Loucy (cell line): ENCODE measurements around the gene CPPED1.

Experiments used
- H2AFZ ChIP-seq: fragments of 200-600 bp; sonication (generic); 2 replicates; pipeline ENCODE4 v1.6.0; 2016; ENCODE audit warnings: antibody characterized with exemption, mild to moderate bottlenecking, low read length, moderate library complexity
- H3F3A ChIP-seq: fragments of 200-600 bp; 2 replicates; pipeline ENCODE4 v1.6.0; 2016; ENCODE audit warnings: antibody characterized with exemption, low read depth, mild to moderate bottlenecking
- H3K27me3 ChIP-seq: fragments of 200-600 bp; sonication (generic); 2 replicates; pipeline ENCODE4 v1.6.1; 2014; ENCODE audit warnings: low read length, mild to moderate bottlenecking; ENCODE audit not compliant: insufficient read depth, poor library complexity, severe bottlenecking
- H3K36me3 ChIP-seq: fragments of 200-600 bp; sonication (generic); 2 replicates; pipeline ENCODE4 v1.6.1; 2016; ENCODE audit warnings: low read length; ENCODE audit not compliant: insufficient read depth
- H3K4me1 ChIP-seq: fragments of 200-600 bp; sonication (generic); 2 replicates; pipeline ENCODE4 v1.5.1; 2014; ENCODE audit warnings: low read length, mild to moderate bottlenecking; ENCODE audit not compliant: insufficient read depth, poor library complexity, severe bottlenecking
- H3K4me2 ChIP-seq: fragments of 200-600 bp; sonication (generic); 2 replicates; pipeline ENCODE4 v1.6.0; 2014; ENCODE audit warnings: antibody characterized with exemption, low read length, low read depth, mild to moderate bottlenecking; ENCODE audit not compliant: poor library complexity, severe bottlenecking
- H3K4me3 ChIP-seq: fragments of 200-600 bp; sonication (generic); 2 replicates; pipeline ENCODE4 v1.5.1; 2014; ENCODE audit warnings: low read length, mild to moderate bottlenecking, mixed read lengths; ENCODE audit not compliant: poor library complexity, severe bottlenecking
- H3K79me2 ChIP-seq: fragments of 200-600 bp; sonication (generic); 2 replicates; pipeline ENCODE4 v1.6.1; 2014; ENCODE audit warnings: low read length; ENCODE audit not compliant: insufficient read depth
- H3K9ac ChIP-seq: fragments of 200-600 bp; sonication (generic); 2 replicates; pipeline ENCODE4 v1.6.0; 2014; ENCODE audit warnings: mild to moderate bottlenecking, low read depth, low read length, moderate library complexity; ENCODE audit not compliant: poor library complexity, severe bottlenecking
- H3K9me2 ChIP-seq: fragments of 200-600 bp; sonication (generic); replicated peaks from 2 replicates; pipeline ENCODE4 v1.6.1; 2016; ENCODE audit warnings: low read depth, low read length, mixed read lengths
- H3K9me3 ChIP-seq: fragments of 200-600 bp; sonication (generic); 2 replicates; pipeline ENCODE4 v1.6.1; 2014; ENCODE audit warnings: mild to moderate bottlenecking, antibody characterized with exemption, low read length, low read depth; ENCODE audit not compliant: insufficient read depth
- H4K20me1 ChIP-seq: fragments of 200-600 bp; sonication (generic); 2 replicates; pipeline ENCODE4 v1.6.0; 2014; ENCODE audit warnings: antibody characterized with exemption, low read length, mild to moderate bottlenecking; ENCODE audit not compliant: insufficient read depth, poor library complexity, severe bottlenecking
- EZH2phosphoT487 ChIP-seq: fragments of 200-600 bp; IDR thresholded peaks from 2 replicates; pipeline ENCODE4 v1.6.1; 2018; ENCODE audit warnings: antibody characterized with exemption, mild to moderate bottlenecking, moderate library complexity, borderline replicate concordance
- TF ChIP-seq, protein P1 (sequence below): fragments of 200-600 bp; sonication (generic); conservative IDR thresholded peaks from 2 replicates; pipeline ENCODE4 v1.5.1; 2014; ENCODE audit warnings: mild to moderate bottlenecking, antibody characterized with exemption, low read length

CPPED1 gene

DNA sequence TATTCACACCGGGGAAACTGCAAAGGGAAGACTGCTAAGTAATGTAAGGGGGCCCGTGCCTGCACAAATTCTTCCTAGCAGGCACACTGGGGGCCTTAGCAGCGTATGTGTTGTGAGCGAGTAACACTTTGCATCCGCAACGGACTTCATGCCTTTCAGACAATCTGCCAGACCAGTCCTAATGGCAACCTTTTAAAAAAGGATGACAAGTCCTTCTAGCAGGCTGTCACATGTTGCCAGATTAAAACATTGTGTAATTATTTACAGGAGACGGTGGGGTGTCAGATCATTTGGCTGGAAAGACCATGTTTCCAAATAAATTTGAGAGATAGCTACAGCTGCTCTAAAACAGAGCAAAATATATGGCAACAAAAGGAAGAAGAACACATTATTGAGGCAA lies 46.1 kb downstream of the CPPED1 start:
- no peaks in the 10 kb centered on the region for H4K20me1 ChIP-seq
- no peak overlapping the region for H3K4me3 ChIP-seq
- no peak for TF ChIP-seq EZH2phosphoT487
- TF ChIP-seq, protein P1, sequence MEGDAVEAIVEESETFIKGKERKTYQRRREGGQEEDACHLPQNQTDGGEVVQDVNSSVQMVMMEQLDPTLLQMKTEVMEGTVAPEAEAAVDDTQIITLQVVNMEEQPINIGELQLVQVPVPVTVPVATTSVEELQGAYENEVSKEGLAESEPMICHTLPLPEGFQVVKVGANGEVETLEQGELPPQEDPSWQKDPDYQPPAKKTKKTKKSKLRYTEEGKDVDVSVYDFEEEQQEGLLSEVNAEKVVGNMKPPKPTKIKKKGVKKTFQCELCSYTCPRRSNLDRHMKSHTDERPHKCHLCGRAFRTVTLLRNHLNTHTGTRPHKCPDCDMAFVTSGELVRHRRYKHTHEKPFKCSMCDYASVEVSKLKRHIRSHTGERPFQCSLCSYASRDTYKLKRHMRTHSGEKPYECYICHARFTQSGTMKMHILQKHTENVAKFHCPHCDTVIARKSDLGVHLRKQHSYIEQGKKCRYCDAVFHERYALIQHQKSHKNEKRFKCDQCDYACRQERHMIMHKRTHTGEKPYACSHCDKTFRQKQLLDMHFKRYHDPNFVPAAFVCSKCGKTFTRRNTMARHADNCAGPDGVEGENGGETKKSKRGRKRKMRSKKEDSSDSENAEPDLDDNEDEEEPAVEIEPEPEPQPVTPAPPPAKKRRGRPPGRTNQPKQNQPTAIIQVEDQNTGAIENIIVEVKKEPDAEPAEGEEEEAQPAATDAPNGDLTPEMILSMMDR = no peak

DNA sequence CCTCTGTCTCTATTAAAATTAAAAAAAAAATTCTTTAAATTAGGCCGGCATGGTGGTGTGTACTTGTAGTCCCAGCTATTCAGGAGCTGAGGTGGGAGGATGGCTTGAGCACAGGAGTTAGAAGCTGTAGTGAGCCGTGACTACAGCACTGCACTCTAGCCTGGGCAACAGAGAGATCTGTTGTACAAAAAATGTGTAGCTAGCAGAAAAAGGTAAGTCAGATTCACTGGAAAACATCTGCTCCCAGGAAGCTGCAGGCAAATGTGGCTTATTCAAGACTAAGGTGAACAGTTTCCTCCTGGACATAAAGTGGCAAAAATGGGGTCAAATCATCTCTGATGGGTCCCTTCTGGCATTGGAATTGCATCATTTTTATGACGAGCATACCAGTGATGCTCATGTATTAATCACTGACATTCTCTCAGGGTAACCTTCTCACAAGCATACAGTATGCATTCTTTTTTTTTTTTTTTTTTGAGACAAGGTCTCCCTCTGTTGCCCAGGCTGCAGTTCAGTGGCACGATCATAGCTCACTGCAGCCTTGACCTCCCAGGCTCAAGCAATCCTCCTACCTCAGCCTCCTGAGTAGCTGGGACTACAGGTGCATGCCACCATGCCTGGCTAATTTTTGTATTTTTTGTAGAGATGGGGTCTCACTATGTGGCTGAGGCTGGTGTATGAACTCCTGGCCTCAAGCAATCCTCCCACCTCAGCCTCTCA lies 48.7 kb downstream of the CPPED1 start:
- TF ChIP-seq, protein P1 = no peak
- TF ChIP-seq EZH2phosphoT487 = no peak
- no peaks in the 10 kb centered on the region for H3K4me1 ChIP-seq
- no peaks in the 10 kb centered on the region for H3K9me3 ChIP-seq
- no peaks in the 10 kb centered on the region for H3K36me3 ChIP-seq
- no peaks in the 10 kb centered on the region for H3K9me2 ChIP-seq
- H2AFZ ChIP-seq = no peak overlapping the region
- H3K4me3 ChIP-seq = no peak overlapping the region
- no peaks in the 10 kb centered on the region for H4K20me1 ChIP-seq
- no peaks in the 10 kb centered on the region for H3K79me2 ChIP-seq
- no peaks in the 10 kb centered on the region for H3F3A ChIP-seq
- H3K9ac ChIP-seq = no peak overlapping the region
- no peak overlapping the region for H3K4me2 ChIP-seq
- no peaks in the 10 kb centered on the region for H3K27me3 ChIP-seq

More for the DNA sequence above, 46.1 kb downstream of the CPPED1 start:
- no peak overlapping the region for H3K9ac ChIP-seq
- no peaks in the 10 kb centered on the region for H3K9me3 ChIP-seq
- H3K79me2 ChIP-seq = no peaks in the 10 kb centered on the region
- no peaks in the 10 kb centered on the region for H3K36me3 ChIP-seq
- no peaks in the 10 kb centered on the region for H3K27me3 ChIP-seq
- no peaks in the 10 kb centered on the region for H3K4me1 ChIP-seq
- H3F3A ChIP-seq = no peaks in the 10 kb centered on the region
- H2AFZ ChIP-seq = no peak overlapping the region
- H3K9me2 ChIP-seq = no peaks in the 10 kb centered on the region
- no peak overlapping the region for H3K4me2 ChIP-seq

DNA sequence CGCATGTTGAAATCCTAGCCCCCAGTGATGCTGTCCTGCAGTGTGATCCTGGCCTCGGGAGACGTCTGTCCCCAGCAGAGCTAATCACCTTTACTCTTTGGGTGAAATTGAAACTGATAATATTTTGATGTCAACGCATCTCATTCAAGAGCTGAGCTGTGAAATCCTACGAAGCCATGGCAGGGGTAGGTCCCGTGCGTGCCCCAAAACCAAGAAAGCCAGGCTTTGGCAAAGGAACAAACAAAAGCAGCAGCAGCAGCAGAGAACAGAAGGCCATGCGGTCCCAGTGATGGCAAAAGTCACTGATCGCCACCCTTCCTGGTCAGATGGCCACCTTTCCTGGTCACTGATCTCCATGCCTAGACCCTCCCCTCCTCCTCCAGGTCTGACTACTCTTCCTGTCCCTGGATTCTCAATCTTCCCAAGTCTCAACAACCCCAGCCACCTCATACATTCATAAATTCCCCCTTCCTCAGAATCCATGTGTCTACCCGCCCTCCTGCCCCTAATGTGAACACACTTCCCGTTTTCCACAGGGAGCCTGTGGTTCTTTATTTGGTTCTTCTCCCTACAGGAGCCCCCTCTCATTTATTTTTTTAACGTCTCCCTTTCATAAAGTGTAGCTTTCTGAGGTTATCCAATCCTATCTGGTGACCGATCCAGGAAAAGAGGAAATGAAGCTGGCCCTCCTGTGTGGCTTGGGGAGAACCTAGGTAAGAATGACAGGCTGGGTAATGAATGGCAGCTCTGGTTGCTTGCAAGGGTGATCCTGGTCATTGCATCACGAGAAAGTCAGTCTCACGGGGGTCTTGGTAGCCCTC lies 50.3 kb downstream of the CPPED1 start:
- no peak overlapping the region for H2AFZ ChIP-seq
- no peaks in the 10 kb centered on the region for H3K9me2 ChIP-seq
- no peaks in the 10 kb centered on the region for H3K9me3 ChIP-seq
- no peaks in the 10 kb centered on the region for H3K4me1 ChIP-seq
- H3K9ac ChIP-seq = no peak overlapping the region
- TF ChIP-seq, protein P1 = no peak
- no peak for TF ChIP-seq EZH2phosphoT487
- no peaks in the 10 kb centered on the region for H4K20me1 ChIP-seq
- H3K27me3 ChIP-seq = no peaks in the 10 kb centered on the region
- no peaks in the 10 kb centered on the region for H3K36me3 ChIP-seq
- no peak overlapping the region for H3K4me3 ChIP-seq
- H3K79me2 ChIP-seq = no peaks in the 10 kb centered on the region
- H3F3A ChIP-seq = no peaks in the 10 kb centered on the region
- H3K4me2 ChIP-seq = no peak overlapping the region
